GM12878 (cell line): ENCODE results near the gene MACROD2. TPM values are rescaled to one million over a fixed set of nuclear protein-coding genes. Genes with fewer than 3 reads are reported as not detected.

Experiments used
- ATAC-seq: fragments of 200-7000 bp; cut with Tn5 transposase; 3 replicates; pipeline ENCODE4 v1.9.1; 2020; ENCODE audit warnings: mild to moderate bottlenecking, moderate library complexity
- BruUV-seq: library from RNA; stranded (reverse); fragments of 400-500 nt; replicated peaks from 2 replicates; lab custom pipeline; 2021; lab: Mats Ljungman, UMichigan
- CTCF ChIA-PET: fragments of 300-600 bp; sonication (Branson Sonifier 250); formaldehyde crosslinking; extraction: SDS; loops from one replicate; lab custom pipeline; 2021; ENCODE audit warnings: inconsistent platforms; lab: Yijun Ruan, JAX
- POLR2A ChIA-PET: fragments of 350-600 bp; formaldehyde crosslinking; extraction: SDS; loops from one replicate; lab custom pipeline; 2021; ENCODE audit warnings: inconsistent platforms; lab: Charles Lee
- RAD21 ChIA-PET: fragments of 300-600 bp; sonication (Branson Sonifier 250); formaldehyde crosslinking; loops from one replicate; lab custom pipeline; 2023; ENCODE audit warnings: antibody characterized with exemption; ENCODE audit not compliant: unreplicated experiment; lab: Charles Lee
- SMC1A ChIA-PET: fragments of 300-600 bp; sonication (Branson Sonifier 250); formaldehyde crosslinking; loops from one replicate; lab custom pipeline; 2023; ENCODE audit not compliant: unreplicated experiment, uncharacterized antibody; lab: Charles Lee
- DNase-seq: peaks from one replicate; pipeline ENCODE4 v3.0.0-alpha.2; 2011; ENCODE audit warnings: low read depth, low spot score
- FAIRE-seq: peaks from 3 replicates; lab custom pipeline; 2011; peaks lifted over from hg19 to GRCh38; lab: Jason Lieb, UNC
- H2AFZ ChIP-seq: 2 replicates; pipeline ENCODE4 v1.6.0; 2011; ENCODE audit warnings: low read depth, low read length, control low read depth; ENCODE audit not compliant: control insufficient read depth
- H3K27ac ChIP-seq: 2 replicates; pipeline ENCODE4 v1.5.1; 2011; ENCODE audit warnings: control low read depth; ENCODE audit not compliant: control insufficient read depth, insufficient read depth
- H3K27me3 ChIP-seq, 2 experiments: replicated peaks in 1 of 2; 2 replicates each; pipeline versions ENCODE4 v1.6.0 to v1.6.1; 2011; ENCODE audit warnings: low read length in 1 of 2; ENCODE audit not compliant: control insufficient read depth in 2 of 2, insufficient read depth in 2 of 2
- H3K36me3 ChIP-seq, 2 experiments: 2 replicates each; pipeline ENCODE4 v1.5.1; 2011; ENCODE audit warnings: low read length in 1 of 2; ENCODE audit not compliant: control insufficient read depth in 2 of 2, insufficient read depth in 2 of 2
- H3K4me1 ChIP-seq: 2 replicates; pipeline ENCODE4 v1.6.1; 2011; ENCODE audit warnings: mild to moderate bottlenecking, low read length, moderate library complexity, mixed read lengths; ENCODE audit not compliant: control insufficient read depth, insufficient read depth
- H3K4me2 ChIP-seq: 2 replicates; pipeline ENCODE4 v1.6.0; 2011; ENCODE audit warnings: control low read depth; ENCODE audit not compliant: control insufficient read depth, insufficient read depth
- H3K4me3 ChIP-seq: fragments of 200-600 bp; sonication (generic); 2 replicates; pipeline ENCODE4 v1.5.1; 2016
- H3K79me2 ChIP-seq: 2 replicates; pipeline ENCODE4 v1.6.0; 2011; ENCODE audit warnings: low read length; ENCODE audit not compliant: control insufficient read depth, insufficient read depth
- H3K9ac ChIP-seq: 2 replicates; pipeline ENCODE4 v1.8.0; 2011; ENCODE audit warnings: low read length, control low read depth, mixed read lengths; ENCODE audit not compliant: control insufficient read depth, insufficient read depth
- H3K9me3 ChIP-seq: replicated peaks from 3 replicates; pipeline ENCODE4 v1.5.1; 2011; ENCODE audit warnings: mild to moderate bottlenecking, low read length; ENCODE audit not compliant: control insufficient read depth, insufficient read depth
- H4K20me1 ChIP-seq: 2 replicates; pipeline ENCODE4 v1.6.0; 2011; ENCODE audit not compliant: control insufficient read depth, insufficient read depth
- HDAC2 ChIP-seq: fragments of 200-600 bp; sonication (generic); IDR thresholded peaks from 2 replicates; pipeline ENCODE4 v1.6.1; 2017
- MEF2A ChIP-seq: IDR thresholded peaks from 2 replicates; pipeline ENCODE4 v1.6.1; 2011; ENCODE audit warnings: low read depth, mild to moderate bottlenecking, low read length, moderate library complexity; ENCODE audit not compliant: insufficient read depth
- SPI1 ChIP-seq: IDR thresholded peaks from 2 replicates; pipeline ENCODE4 v1.6.1; 2011; ENCODE audit warnings: low read depth, mild to moderate bottlenecking, low read length, moderate library complexity, borderline replicate concordance; ENCODE audit not compliant: insufficient read depth
- SUZ12 ChIP-seq: fragments of 200-600 bp; sonication (generic); IDR thresholded peaks from one replicate; pipeline ENCODE4 v1.6.1; 2018; ENCODE audit warnings: antibody characterized with exemption, mild to moderate bottlenecking; ENCODE audit not compliant: unreplicated experiment
- WGBS: methylation state at CpG from one replicate; pipeline ENCODE4 v1.1.6; 2016; ENCODE audit warnings: low lambda C conversion rate; ENCODE audit not compliant: insufficient replicate concordance, insufficient coverage; ENCODE audit errors: missing lambda C conversion rate; 5-methylcytosine and 5-hydroxymethylcytosine counted together
- in situ Hi-C: fragments of 300-500 bp; cut with MboI; formaldehyde crosslinking; loops from 9 replicates; pipeline ENCODE4 v1.14.3; 2018; ENCODE audit warnings: mixed read lengths
- intact Hi-C: fragments of 100-400 bp; cut with micrococcal nuclease; formaldehyde crosslinking; loops from one replicate; pipeline ENCODE4 v1.14.2; 2022; ENCODE audit not compliant: unreplicated experiment
- polyA plus RNA-seq, 11 experiments: library from polyadenylated mRNA; depleted of rRNA in 4 of 11; unstranded in 6 of 11; stranded (reverse) in 5 of 11; fragments of >200 nt; fragmentation: Nextera tagmentation in 4 of 11; fragmentation: Illumina TruSeq in 1 of 11; extraction: Ambion mirVana in 4 of 11; extraction: Trizol in 1 of 11; gene quantifications; 1 replicate in 1 of 11; 2 replicates in 10 of 11; pipeline versions ENCODE4 v1.2.1 to v1.2.3, GENCODE V29; 2011 to 2016; ENCODE audit warnings: inconsistent platforms in 2 of 11, missing spikeins in 2 of 11, low read depth in 1 of 11
- total RNA-seq, 4 experiments: library from RNA; depleted of rRNA in 3 of 4; stranded (reverse); fragments of >200 nt in 3 of 4; fragmentation: Illumina TruSeq in 1 of 4; extraction: Trizol in 1 of 4; gene quantifications; 2 replicates each; pipeline versions ENCODE4 v1.2.1 to v1.2.3, GENCODE V29; 2013 to 2021
- TF ChIP-seq, protein P1 (sequence below): IDR thresholded peaks from 2 replicates; pipeline ENCODE4 v1.6.1; 2012; ENCODE audit warnings: low read length, inconsistent platforms
- TF ChIP-seq, protein P2 (sequence below): IDR thresholded peaks from 2 replicates; pipeline ENCODE4 v1.6.1; 2011; ENCODE audit warnings: borderline replicate concordance, low read depth, mild to moderate bottlenecking, moderate library complexity, low read length; ENCODE audit not compliant: insufficient read depth, poor library complexity, severe bottlenecking

MACROD2 gene
- total and polyA plus RNA-seq, 10 of the 15 experiments (the other 5 are each of a cell fraction or from before 2014, with no cell fraction given) = 1.1 to 21.5 (median 2.2) TPM

GRCh38 chr20:15319439-15319838 is 1324.1 kb downstream of the MACROD2 start:
- in situ Hi-C loops (no loop called here), intact Hi-C loops (loop anchor here (5.0 kb wide), 2 partner anchors 117 to 487 kb away; no protein-coding TSS in a partner anchor)
- Histone ChIP-seq H3K36me3 (no peaks in the 10 kb centered on the region), H3K9ac (no peak overlapping the region), H3K4me1 (peaks cover 21% of the 10 kb centered on the region), H3K9me3 (peaks cover 1% of the 10 kb centered on the region; the same call in 1 of the 3 replicates), H4K20me1 (no peaks in the 10 kb centered on the region), H3K79me2 (no peaks in the 10 kb centered on the region), H3K27me3 (no peaks in the 10 kb centered on the region), H3K4me2 (peak overlapping the region; percentile 54), H2AFZ (no peak overlapping the region), H3K27ac (peak overlapping the region; percentile 9; the same call in 1 of the 2 replicates), H3K4me3 (peak overlapping the region; percentile 50)
- FAIRE-seq (no peak), DNase-seq (no peak), ATAC-seq (no peak; the same call in 2 of the 3 replicates)
- WGBS = 36% methylated on average over 2 of the region's 2 CpGs
- POLR2A ChIA-PET = no interaction called here
- RAD21 ChIA-PET = no interaction called here
- CTCF ChIA-PET = no interaction called here
- TF ChIP-seq SUZ12 (no peak), SPI1 (0 out of 2 replicates have a peak, but pooled peaks have one; percentile 36), MEF2A (peak; percentile 70; the same call in 1 of the 2 replicates), HDAC2 (no peak)
- TF ChIP-seq, protein P1, sequence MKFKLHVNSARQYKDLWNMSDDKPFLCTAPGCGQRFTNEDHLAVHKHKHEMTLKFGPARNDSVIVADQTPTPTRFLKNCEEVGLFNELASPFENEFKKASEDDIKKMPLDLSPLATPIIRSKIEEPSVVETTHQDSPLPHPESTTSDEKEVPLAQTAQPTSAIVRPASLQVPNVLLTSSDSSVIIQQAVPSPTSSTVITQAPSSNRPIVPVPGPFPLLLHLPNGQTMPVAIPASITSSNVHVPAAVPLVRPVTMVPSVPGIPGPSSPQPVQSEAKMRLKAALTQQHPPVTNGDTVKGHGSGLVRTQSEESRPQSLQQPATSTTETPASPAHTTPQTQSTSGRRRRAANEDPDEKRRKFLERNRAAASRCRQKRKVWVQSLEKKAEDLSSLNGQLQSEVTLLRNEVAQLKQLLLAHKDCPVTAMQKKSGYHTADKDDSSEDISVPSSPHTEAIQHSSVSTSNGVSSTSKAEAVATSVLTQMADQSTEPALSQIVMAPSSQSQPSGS = peak; percentile 34; the same call in 1 of the 2 replicates
- TF ChIP-seq, protein P2, sequence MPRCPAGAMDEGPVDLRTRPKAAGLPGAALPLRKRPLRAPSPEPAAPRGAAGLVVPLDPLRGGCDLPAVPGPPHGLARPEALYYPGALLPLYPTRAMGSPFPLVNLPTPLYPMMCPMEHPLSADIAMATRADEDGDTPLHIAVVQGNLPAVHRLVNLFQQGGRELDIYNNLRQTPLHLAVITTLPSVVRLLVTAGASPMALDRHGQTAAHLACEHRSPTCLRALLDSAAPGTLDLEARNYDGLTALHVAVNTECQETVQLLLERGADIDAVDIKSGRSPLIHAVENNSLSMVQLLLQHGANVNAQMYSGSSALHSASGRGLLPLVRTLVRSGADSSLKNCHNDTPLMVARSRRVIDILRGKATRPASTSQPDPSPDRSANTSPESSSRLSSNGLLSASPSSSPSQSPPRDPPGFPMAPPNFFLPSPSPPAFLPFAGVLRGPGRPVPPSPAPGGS = no peak
- SMC1A ChIA-PET = no interaction called here
- no TSS peak for BruUV-seq
